KOPT-K1 (cell line): ENCODE results near the gene WNT8B.
A peak's percentile ranks its signal among the peaks of the same experiment; 100 is the strongest.

Experiments
- H3K27ac ChIP-seq: fragments of 200-600 bp; sonication (generic); 2 replicates; pipeline ENCODE4 v1.5.1; 2016; ENCODE audit warnings: antibody characterized with exemption, mild to moderate bottlenecking, low read depth, low read length; ENCODE audit not compliant: poor library complexity, severe bottlenecking
- H3K36me3 ChIP-seq: fragments of 200-600 bp; sonication (generic); 2 replicates; pipeline ENCODE4 v1.5.1; 2017; ENCODE audit warnings: antibody characterized with exemption, mild to moderate bottlenecking, low read length, moderate library complexity; ENCODE audit not compliant: insufficient read depth
- H3K9me3 ChIP-seq: fragments of 200-600 bp; sonication (generic); 2 replicates; pipeline ENCODE4 v1.5.1; 2017; ENCODE audit warnings: antibody characterized with exemption, low read length, mild to moderate bottlenecking; ENCODE audit not compliant: insufficient read depth, poor library complexity, severe bottlenecking

WNT8B gene

GRCh38 chr10:100477970-100478369 is 15.2 kb downstream of the WNT8B start:
- Histone ChIP-seq H3K36me3 (peaks cover 2% of the 10 kb centered on the region; the same call in 1 of the 2 replicates), H3K27ac (no peak overlapping the region), H3K9me3 (no peaks in the 10 kb centered on the region)

DNA sequence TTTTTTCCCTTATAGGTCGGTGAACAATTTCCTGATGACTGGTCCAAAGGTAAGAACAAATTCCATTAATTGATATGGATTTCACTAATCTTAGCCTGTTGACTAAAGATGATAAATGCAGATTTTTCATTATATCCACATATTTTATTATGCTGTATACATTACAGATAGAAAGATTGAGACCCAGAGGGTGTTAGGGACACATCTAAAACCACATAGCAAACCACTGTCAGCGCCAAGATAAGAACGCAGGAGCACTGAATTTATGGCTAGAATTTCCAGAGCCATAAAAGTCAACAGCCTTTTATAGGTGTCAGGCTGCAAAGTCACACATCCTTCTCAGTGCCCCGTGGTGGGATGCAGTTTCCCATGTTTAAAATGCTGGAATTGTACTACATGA is 16.2 kb downstream of the WNT8B start:
- Histone ChIP-seq H3K36me3 (peaks cover 13% of the 10 kb centered on the region), H3K9me3 (no peaks in the 10 kb centered on the region), H3K27ac (no peak overlapping the region)

GRCh38 chr10:100480002-100480401 is 17.2 kb downstream of the WNT8B start:
- H3K9me3 ChIP-seq: no peaks in the 10 kb centered on the region

GRCh38 chr10:100481462-100482081 is 18.8 kb downstream of the WNT8B start:
- Histone ChIP-seq H3K9me3 (no peaks in the 10 kb centered on the region), H3K27ac (peak overlapping the region; percentile 81), H3K36me3 (peaks cover 38% of the 10 kb centered on the region)

More at GRCh38 chr10:100480002-100480401, 17.2 kb downstream of the WNT8B start:
- Histone ChIP-seq H3K27ac (no peak overlapping the region), H3K36me3 (peaks cover 23% of the 10 kb centered on the region)

GRCh38 chr10:100482181-100482833 is 19.5 kb downstream of the WNT8B start:
- peaks cover 46% of the 10 kb centered on the region for H3K36me3 ChIP-seq
- peak overlapping the region; percentile 81 for H3K27ac ChIP-seq
- no peaks in the 10 kb centered on the region for H3K9me3 ChIP-seq

DNA sequence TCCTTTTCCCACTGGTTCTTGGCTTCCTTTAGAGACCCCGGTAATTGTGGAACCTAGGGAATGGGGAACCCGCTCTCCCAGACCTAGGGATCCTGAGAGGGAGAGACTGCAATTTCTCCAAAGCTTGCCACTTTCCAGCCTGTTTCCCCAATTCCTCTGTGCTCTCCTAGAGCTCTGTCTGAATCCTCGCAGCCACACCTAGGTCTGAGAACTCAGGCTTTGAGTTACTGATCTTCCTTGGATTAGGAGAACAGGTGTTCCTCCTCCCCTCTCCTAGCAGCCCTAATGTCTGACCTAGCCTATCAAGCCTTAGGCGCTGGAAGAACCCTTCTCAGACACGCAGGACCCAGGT is 20.0 kb downstream of the WNT8B start:
- H3K9me3 ChIP-seq: no peaks in the 10 kb centered on the region
- H3K27ac ChIP-seq: peak overlapping the region; percentile 81

DNA sequence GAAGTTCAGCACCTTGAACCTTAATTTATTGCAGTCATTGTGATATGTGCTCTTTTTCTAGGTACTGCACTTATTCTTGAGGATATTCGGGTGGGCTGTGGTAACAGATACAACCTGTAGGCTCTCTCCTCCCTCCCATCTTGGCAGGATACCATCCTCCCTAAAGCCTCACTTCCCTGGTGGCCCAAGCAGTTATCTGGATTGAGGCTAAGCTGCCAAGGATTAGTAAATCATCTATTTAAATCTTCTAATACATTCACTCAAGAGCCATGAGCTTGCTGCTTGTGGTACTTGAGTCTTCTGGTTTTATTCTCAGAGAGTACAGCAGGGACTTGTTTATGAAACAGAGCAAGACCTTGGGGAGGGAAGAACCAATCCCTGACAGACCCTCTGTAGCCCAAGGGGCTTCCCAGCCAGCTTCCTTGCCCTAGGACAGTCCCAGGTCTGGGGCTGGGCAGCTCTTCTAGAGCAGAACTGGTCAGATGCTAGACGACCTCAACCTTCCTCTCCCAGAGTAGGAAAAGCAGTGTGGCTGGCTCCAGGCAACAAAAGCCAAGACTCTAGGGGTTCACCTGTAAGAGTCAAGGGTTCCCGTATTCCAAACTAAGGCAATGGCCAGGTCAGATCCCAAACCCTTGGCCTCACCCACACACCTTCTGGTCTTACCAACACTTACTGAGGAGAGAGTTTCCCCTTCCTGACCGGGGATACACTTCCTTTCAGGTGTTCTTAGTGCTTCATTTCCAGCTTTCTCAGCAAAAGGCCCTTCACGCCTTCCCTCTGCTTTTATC is 21.3 kb downstream of the WNT8B start:
- H3K9me3 ChIP-seq: no peaks in the 10 kb centered on the region
- H3K36me3 ChIP-seq: peaks cover 63% of the 10 kb centered on the region
- peak overlapping the region; percentile 81 for H3K27ac ChIP-seq

More for the DNA sequence above, 20.0 kb downstream of the WNT8B start:
- H3K36me3 ChIP-seq: peaks cover 51% of the 10 kb centered on the region

GRCh38 chr10:100485366-100485765 is 22.6 kb downstream of the WNT8B start:
- peaks cover 76% of the 10 kb centered on the region for H3K36me3 ChIP-seq
- H3K9me3 ChIP-seq: no peaks in the 10 kb centered on the region
- H3K27ac ChIP-seq: peak overlapping the region; percentile 27

DNA sequence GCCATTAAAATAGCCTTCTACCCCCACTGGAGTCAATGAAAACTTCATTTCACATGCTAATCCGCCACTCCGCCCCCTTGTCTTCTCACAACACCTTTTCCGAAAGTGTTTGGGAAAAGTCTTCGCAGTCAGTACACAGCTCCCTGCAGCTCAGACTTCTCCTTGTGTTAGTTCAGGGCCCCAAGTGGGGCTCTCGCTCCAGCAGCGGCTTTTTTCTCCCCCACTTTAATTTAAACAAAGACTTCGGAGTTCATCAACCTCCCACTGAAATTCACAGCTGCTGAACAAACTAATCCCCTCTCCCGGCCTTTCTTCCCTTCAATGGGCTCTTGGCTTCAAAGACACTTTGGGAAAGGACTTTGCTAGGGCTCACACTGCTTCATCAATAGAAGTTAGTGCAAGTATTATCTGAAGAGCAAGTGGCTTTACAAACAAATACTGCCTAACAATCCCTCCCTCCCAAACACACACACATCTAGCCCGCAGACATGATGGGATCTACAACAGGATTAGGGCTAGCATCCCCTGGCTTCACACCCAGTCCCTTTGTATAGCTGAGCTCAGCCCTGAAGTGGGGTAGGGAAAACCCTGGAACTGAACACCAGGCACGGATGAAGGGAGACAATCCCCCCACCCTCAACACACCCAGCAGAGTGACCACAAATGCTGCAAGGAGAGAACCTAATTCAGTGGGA is 23.1 kb downstream of the WNT8B start:
- no peaks in the 10 kb centered on the region for H3K9me3 ChIP-seq
- H3K36me3 ChIP-seq: peaks cover 82% of the 10 kb centered on the region
- peak overlapping the region; percentile 13 for H3K27ac ChIP-seq

- Histone ChIP-seq H3K9me3 (no peaks in the 10 kb centered on the region), H3K27ac (no peak overlapping the region), H3K36me3 (peaks cover 98% of the 10 kb centered on the region)
These were observed 24.7 kb downstream of the WNT8B start for GRCh38 chr10:100487529-100487928.

- peaks cover 100% of the 10 kb centered on the region for H3K36me3 ChIP-seq
- H3K9me3 ChIP-seq: no peaks in the 10 kb centered on the region
- no peak overlapping the region for H3K27ac ChIP-seq
These were observed 26.6 kb downstream of the WNT8B start for GRCh38 chr10:100489396-100489795.

DNA sequence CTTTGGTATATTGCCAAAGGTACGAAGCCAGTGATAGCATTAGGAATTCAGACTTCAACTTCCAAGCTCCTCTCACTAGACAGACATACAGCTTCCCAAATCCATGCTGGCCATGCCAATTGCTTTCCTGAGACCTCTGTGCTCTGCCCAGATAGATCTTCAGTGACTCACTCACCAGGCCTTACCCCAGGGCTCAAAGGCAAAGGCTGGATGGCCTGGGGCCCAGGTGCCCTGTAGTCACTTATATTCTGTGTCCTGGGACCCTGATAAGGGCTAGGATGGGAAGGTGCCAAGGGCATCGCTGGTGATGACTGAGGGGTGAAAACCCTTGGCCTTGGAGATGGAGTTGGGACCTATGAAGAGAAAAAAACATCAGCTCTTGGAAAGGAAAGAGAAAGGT is 27.7 kb downstream of the WNT8B start:
- Histone ChIP-seq H3K27ac (no peak overlapping the region), H3K9me3 (no peaks in the 10 kb centered on the region), H3K36me3 (peaks cover 100% of the 10 kb centered on the region)

DNA sequence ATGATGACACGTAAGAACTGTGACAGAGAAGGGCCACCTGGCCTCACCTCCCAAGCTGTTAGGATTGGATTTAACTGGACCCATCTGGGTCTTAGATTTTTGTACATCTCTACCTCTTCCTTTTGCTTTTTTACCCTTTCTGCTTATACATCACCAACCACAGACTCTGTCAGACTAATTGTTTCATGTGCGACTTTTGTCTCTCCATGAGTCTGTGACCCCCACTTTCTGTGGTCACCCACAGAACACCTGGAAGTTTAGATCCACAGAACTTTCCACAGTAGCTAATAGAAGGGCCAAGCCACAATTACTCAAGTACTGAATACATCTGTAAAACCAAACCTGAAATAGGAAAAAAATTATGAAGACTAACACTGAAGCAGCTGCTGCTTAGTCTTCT is 33.8 kb downstream of the WNT8B start:
- Histone ChIP-seq H3K27ac (peak overlapping the region; percentile 68), H3K9me3 (no peaks in the 10 kb centered on the region), H3K36me3 (peaks cover 100% of the 10 kb centered on the region)

GRCh38 chr10:100498059-100498458 is 35.2 kb downstream of the WNT8B start:
- peaks cover 100% of the 10 kb centered on the region for H3K36me3 ChIP-seq
- H3K27ac ChIP-seq: peak overlapping the region; percentile 68
- H3K9me3 ChIP-seq: no peaks in the 10 kb centered on the region

DNA sequence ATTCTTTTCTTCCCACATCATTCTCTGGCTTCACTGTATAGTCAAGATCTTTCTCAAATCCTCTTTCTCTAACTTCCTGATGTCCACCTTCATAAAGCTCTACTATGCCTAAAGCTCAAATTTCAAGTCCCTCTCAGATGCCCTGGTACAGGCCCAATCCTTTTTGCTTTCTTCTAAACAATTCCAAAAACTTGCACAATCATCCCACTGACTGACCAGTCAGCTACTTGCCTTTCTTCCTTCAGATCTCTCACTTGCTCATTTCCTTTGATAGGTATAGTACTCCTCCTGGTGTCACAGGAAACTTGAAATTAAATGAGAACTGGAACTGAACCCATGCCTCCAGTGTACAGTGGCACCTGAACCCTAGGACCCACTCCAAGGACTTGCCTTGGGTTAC is 38.6 kb downstream of the WNT8B start:
- Histone ChIP-seq H3K9me3 (no peaks in the 10 kb centered on the region), H3K36me3 (peaks cover 100% of the 10 kb centered on the region), H3K27ac (peak overlapping the region; percentile 99)
